AG04450 (cell line): Measurements from ENCODE around the gene BMP8B. TPM values are rescaled to one million over a fixed set of nuclear protein-coding genes. Genes with fewer than 3 reads are reported as not detected.
"Not testable (repeated sequence)": the region's sequence is repeated elsewhere in the genome, so short reads cannot be mapped to it uniquely, and the experiment has no call there.

Experiments
- CTCF ChIA-PET: fragments of 300-600, 350-600 bp; formaldehyde crosslinking; extraction: SDS; loops from one replicate; lab custom pipeline; 2022; ENCODE audit warnings: antibody characterized with exemption, inconsistent platforms; lab: Charles Lee
- POLR2A ChIA-PET: fragments of 350-600 bp; formaldehyde crosslinking; extraction: SDS; loops from one replicate; lab custom pipeline; 2021; ENCODE audit warnings: antibody characterized with exemption, inconsistent platforms; lab: Yijun Ruan, JAX
- DNase-seq: peaks from one replicate; pipeline ENCODE4 v3.0.0-alpha.2; 2011; ENCODE audit warnings: low read depth, low spot score
- H3K27ac ChIP-seq: one replicate; pipeline ENCODE4 v1.5.1; 2012; ENCODE audit warnings: low read depth, low read length, control low read depth
- H3K27me3 ChIP-seq: one replicate; pipeline ENCODE4 v1.6.0; 2012; ENCODE audit warnings: low read length; ENCODE audit not compliant: control insufficient read depth, insufficient read depth
- H3K4me3 ChIP-seq: 2 replicates; pipeline ENCODE4 v1.5.1; 2011; ENCODE audit warnings: mild to moderate bottlenecking, low read depth, low read length, control low read depth
- H3K9me3 ChIP-seq: 2 replicates; pipeline ENCODE4 v1.5.1; 2012; ENCODE audit warnings: low read length; ENCODE audit not compliant: control insufficient read depth, insufficient read depth
- CTCF ChIP-seq: IDR thresholded peaks from 2 replicates; pipeline ENCODE4 v1.5.1; 2011; ENCODE audit warnings: low read depth, low read length, control low read depth, inconsistent platforms
- polyA plus RNA-seq: library from polyadenylated mRNA; depleted of rRNA; stranded (reverse); fragments of >200 nt; gene quantifications from 2 replicates; pipeline ENCODE4 v1.2.3, GENCODE V29; 2011

Gene BMP8B
- polyA plus RNA-seq, 1 experiment = not detected

DNA sequence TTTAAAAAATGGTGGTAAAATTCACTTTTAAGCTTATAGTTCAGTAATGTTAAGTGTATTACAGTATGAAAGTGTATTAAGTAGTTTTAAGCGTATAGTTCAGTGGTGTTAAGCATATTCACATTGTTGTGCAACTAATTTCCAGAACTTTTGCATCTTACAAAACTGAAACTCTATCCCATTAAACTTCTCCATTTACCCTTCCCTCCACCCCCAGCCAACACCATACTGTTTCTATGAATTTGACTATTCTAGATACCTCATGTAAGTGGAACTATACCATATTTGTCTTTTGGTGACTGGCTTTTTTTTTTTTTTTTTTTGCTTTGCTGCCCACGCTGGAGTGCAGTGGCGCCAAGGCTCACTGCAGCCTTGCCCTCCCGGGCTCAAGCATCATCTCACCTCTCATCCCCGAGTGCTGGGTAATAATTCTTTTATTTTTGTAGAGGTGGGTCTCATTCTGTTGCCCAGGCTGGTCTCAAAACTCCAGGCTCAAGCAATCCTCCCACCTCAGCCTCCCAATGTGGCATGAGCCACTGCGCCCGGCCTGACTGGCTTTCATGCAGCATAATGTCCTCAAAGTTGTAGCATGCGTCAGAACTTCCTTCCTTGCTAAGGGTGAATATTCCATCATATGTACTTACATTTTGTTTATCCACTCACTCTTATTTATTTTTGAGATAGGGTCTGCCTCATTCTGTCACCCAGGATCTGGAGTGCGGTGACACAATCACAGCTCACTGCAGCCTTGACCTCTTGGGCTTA is 45.1 kb upstream of the BMP8B start:
- H3K9me3 ChIP-seq = no peaks in the 10 kb centered on the region
- no peak for DNase-seq
- no peak overlapping the region for H3K27ac ChIP-seq
- TF ChIP-seq CTCF = no peak
- ChIA-PET CTCF (interaction anchor here (1.3 kb wide), 1 partner anchor 140 kb away, joined by 5 read pairs; no protein-coding TSS in a partner anchor), POLR2A (no interaction called here)
- no peak overlapping the region for H3K4me3 ChIP-seq
- H3K27me3 ChIP-seq = no peaks in the 10 kb centered on the region

DNA sequence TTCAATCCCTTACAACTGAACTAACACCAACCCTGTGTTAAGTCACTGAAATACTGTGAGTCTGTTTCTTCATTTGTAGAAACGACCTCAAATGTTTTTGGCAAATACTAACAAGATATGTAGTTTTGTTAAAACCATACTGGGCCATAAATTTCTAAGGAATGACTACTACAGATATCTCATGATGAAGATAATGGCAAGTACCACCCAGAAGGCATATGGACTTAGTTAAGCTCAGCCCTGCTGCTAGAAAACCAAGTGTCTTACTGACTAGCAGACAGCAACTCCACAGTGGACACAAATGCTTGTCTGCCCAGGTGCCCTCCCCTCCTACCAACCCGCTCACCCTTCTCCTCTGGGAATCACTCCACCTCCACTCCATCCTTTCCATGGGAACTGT is 44.5 kb upstream of the BMP8B start:
- Histone ChIP-seq H3K9me3 (no peaks in the 10 kb centered on the region), H3K27ac (no peak overlapping the region), H3K4me3 (no peak overlapping the region), H3K27me3 (no peaks in the 10 kb centered on the region)
- DNase-seq = no peak
- ChIA-PET CTCF (interaction anchor here (1.3 kb wide), 1 partner anchor 141 kb away, joined by 5 read pairs; no protein-coding TSS in a partner anchor), POLR2A (no interaction called here)
- TF ChIP-seq CTCF = no peak

GRCh38 chr1:39832294-39832693 is 43.6 kb upstream of the BMP8B start:
- Histone ChIP-seq H3K4me3 (no peak overlapping the region), H3K9me3 (no peaks in the 10 kb centered on the region), H3K27ac (no peak overlapping the region), H3K27me3 (no peaks in the 10 kb centered on the region)
- ChIA-PET CTCF (interaction anchor here (1.3 kb wide), 1 partner anchor 142 kb away, joined by 5 read pairs; no protein-coding TSS in a partner anchor), POLR2A (no interaction called here)
- no peak for DNase-seq
- no peak for TF ChIP-seq CTCF

DNA sequence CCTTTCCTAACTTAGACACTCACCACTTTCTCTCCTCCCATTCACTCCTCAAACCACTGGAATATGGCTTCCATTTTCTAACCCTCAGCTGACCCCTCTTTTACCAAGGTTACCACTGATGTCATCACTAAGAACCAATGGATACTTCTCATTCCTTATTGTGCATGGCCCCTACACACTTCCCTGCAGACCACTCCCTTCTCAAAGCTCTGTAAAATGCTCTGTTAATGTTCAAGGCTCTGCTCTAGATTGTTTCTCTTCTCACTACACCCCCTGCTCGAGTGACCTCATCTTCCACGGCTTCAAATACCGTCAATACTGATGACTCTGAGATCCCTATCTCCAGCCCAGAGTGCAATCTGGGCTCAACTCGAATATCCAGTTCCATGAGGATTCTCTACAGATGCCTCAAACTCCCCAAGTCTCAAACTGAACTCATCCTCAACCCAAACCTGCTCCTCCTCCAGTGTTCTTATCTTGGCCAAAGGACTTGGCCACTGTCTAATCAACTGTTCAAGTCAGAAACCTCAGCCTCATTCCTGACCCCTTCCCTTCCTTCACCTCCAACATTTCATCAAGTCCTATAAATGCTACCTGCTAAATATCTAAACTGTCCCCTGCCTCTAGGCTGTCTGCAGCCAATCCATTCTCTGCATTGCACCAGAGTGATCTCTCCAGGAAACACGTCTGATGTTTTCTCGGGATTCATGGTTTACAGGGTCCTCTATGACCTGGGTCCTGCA is 41.3 kb upstream of the BMP8B start:
- CTCF ChIA-PET = interaction anchor here (0.7 to 1.3 kb wide), 6 partner anchors 16 to 202 kb away, joined by 3 to 6 read pairs (median 4); no protein-coding TSS in a partner anchor
- no peak for DNase-seq
- Histone ChIP-seq H3K4me3 (no peak overlapping the region), H3K27me3 (no peaks in the 10 kb centered on the region), H3K27ac (no peak overlapping the region), H3K9me3 (no peaks in the 10 kb centered on the region)
- POLR2A ChIA-PET = no interaction called here
- no peak for TF ChIP-seq CTCF

DNA sequence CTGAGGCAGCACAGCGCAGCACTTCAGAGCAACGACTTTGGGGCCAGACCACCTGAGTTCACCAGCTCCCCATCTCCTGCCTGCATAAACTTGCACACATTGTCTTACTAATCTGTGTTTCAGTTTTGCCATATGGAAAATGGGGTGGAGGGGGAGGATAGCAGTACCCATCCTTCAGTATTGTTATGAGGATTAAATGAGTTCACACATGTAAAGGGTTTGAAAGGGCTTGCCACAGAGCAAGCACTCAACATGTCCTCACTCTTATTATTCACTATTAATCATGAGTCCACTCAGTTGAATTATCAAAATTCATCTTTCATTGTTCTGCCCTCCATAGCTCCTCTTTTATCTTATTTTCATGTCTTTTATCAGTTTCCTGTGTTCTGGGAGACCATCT is 40.1 kb upstream of the BMP8B start:
- H3K4me3 ChIP-seq = no peak overlapping the region
- H3K9me3 ChIP-seq = no peaks in the 10 kb centered on the region; the same call in 1 of the 2 replicates
- DNase-seq = no peak
- no peak overlapping the region for H3K27ac ChIP-seq
- no peak for TF ChIP-seq CTCF
- no peaks in the 10 kb centered on the region for H3K27me3 ChIP-seq
- ChIA-PET CTCF (interaction anchor here (1.3 kb wide), 2 partner anchors 145 to 203 kb away, joined by 4 to 6 read pairs; no protein-coding TSS in a partner anchor), POLR2A (interaction anchor here (0.7 kb wide), 1 partner anchor 53 kb away, joined by 3 read pairs; no protein-coding TSS in a partner anchor)

DNA sequence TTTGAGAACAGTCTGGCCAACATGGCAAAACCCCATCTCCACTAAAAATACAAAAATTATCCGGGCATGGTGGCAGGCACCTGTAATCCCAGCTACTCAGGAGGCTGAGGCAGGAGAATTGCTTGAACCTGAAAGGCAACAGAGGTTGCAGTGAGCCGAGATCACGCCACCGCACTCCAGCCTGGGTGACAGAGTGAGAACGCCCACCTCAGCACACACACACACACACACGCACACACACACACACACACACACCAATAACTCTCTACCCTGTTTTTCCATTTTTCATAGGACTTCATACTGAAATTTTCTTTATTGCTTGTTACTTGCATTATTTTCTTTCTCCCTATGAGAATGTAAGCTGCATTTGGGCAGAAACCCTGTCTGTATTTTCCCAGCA is 39.6 kb upstream of the BMP8B start:
- not testable (repeated sequence) for H3K27me3 ChIP-seq, H3K9me3 ChIP-seq, H3K27ac ChIP-seq, H3K4me3 ChIP-seq, DNase-seq
- POLR2A ChIA-PET = interaction anchor here (0.7 kb wide), 1 partner anchor 54 kb away, joined by 3 read pairs; no protein-coding TSS in a partner anchor
- CTCF ChIA-PET = interaction anchor here (1.0 to 1.8 kb wide), 3 partner anchors 13 to 204 kb away, joined by 3 to 8 read pairs (median 4); no protein-coding TSS in a partner anchor
